B cell (primary cell): Measurements from ENCODE around the gene ADAMTSL1. TPM values are rescaled to one million over a fixed set of nuclear protein-coding genes. Genes with fewer than 3 reads are reported as not detected.

Experiments
- ATAC-seq: fragments of 200-7000 bp; cut with Tn5 transposase; one replicate; pipeline ENCODE4 v1.10.0; 2021; ENCODE audit warnings: low read depth, mild to moderate bottlenecking, moderate number of reproducible peaks, moderate library complexity
- CTCF ChIA-PET: fragments of 350-600 bp; sonication (Branson Sonifier 250); formaldehyde crosslinking; loops from one replicate; lab custom pipeline; 2021; ENCODE audit warnings: antibody characterized with exemption, inconsistent platforms; lab: Charles Lee
- POLR2A ChIA-PET: fragments of 350-600 bp; sonication (Branson Sonifier 250); formaldehyde crosslinking; loops from one replicate; lab custom pipeline; 2021; ENCODE audit warnings: antibody characterized with exemption; lab: Charles Lee
- DNase-seq: peaks from one replicate; pipeline ENCODE4 v3.0.0; 2013
- H2AFZ ChIP-seq: 2 replicates; pipeline ENCODE4 v1.6.1; 2012; ENCODE audit warnings: mild to moderate bottlenecking, low read depth, low read length; ENCODE audit not compliant: insufficient read depth, poor library complexity, severe bottlenecking
- H3K27ac ChIP-seq, 2 donors: 1 replicate in 1 of 2; 2 replicates in 1 of 2; pipeline ENCODE4 v1.5.1; 2012 to 2013; ENCODE audit warnings: low read length in 2 of 2, mild to moderate bottlenecking in 2 of 2, moderate library complexity in 1 of 2
- H3K27me3 ChIP-seq, 4 experiments: fragments of 200-600 bp in 1 of 4; sonication (generic) in 1 of 4; replicated peaks in 1 of 4; 1 replicate in 2 of 4; 2 replicates in 2 of 4; pipeline versions ENCODE4 v1.6.1 to v1.7.0; 2013 to 2016; ENCODE audit warnings: low read length in 3 of 4, mild to moderate bottlenecking in 2 of 4, mixed read lengths in 1 of 4, moderate library complexity in 1 of 4; ENCODE audit not compliant: insufficient read depth in 4 of 4, control insufficient read depth in 3 of 4; ENCODE audit errors: control extremely low read depth in 1 of 4
- H3K36me3 ChIP-seq, 2 experiments: replicated peaks in 1 of 2; 1 replicate in 1 of 2; 2 replicates in 1 of 2; pipeline versions ENCODE4 v1.6.1 to v1.7.1; 2013; ENCODE audit warnings: low read length in 1 of 2; ENCODE audit not compliant: insufficient read depth in 2 of 2, control insufficient read depth in 1 of 2; ENCODE audit errors: control extremely low read depth in 1 of 2, extremely low read depth in 1 of 2
- H3K4me1 ChIP-seq, 2 donors: fragments of 200-600 bp in 1 of 2; sonication (generic) in 1 of 2; 1 replicate in 1 of 2; 2 replicates in 1 of 2; pipeline versions ENCODE4 v1.5.1 to v1.6.1; 2013 to 2017; ENCODE audit warnings: low read length in 2 of 2; ENCODE audit not compliant: control insufficient read depth in 2 of 2, insufficient read depth in 2 of 2
- H3K4me2 ChIP-seq: replicated peaks from 2 replicates; pipeline ENCODE3; 2012; ENCODE audit warnings: mild to moderate bottlenecking, low read depth, low read length; ENCODE audit not compliant: poor library complexity, severe bottlenecking
- H3K4me3 ChIP-seq, 5 experiments: fragments of 200-600 bp in 1 of 5; sonication (generic) in 1 of 5; 1 replicate in 3 of 5; 2 replicates in 2 of 5; pipeline versions ENCODE4 v1.5.1 to v1.7.0; 2011 to 2016; ENCODE audit warnings: low read length in 4 of 5, mild to moderate bottlenecking in 4 of 5, low read depth in 2 of 5, control low read depth in 1 of 5, moderate library complexity in 1 of 5; ENCODE audit not compliant: insufficient read depth in 1 of 5; ENCODE audit errors: control extremely low read depth in 1 of 5, extremely low read depth in 1 of 5
- H3K79me2 ChIP-seq: fragments of 200-600 bp; sonication (generic); one replicate; pipeline ENCODE4 v1.6.0; 2016; ENCODE audit warnings: low read length; ENCODE audit not compliant: control insufficient read depth, insufficient read depth
- H3K9ac ChIP-seq: fragments of 200-600 bp; sonication (generic); 2 replicates; pipeline ENCODE4 v1.6.1; 2017; ENCODE audit warnings: mild to moderate bottlenecking, low read length, moderate library complexity
- H3K9me3 ChIP-seq, 3 donors: one replicate each; pipeline versions ENCODE4 v1.6.1 to v1.7.1; 2013; ENCODE audit warnings: low read length in 2 of 3; ENCODE audit not compliant: control insufficient read depth in 2 of 3, insufficient read depth in 1 of 3; ENCODE audit errors: control extremely low read depth in 1 of 3
- H4K20me1 ChIP-seq: 2 replicates; pipeline ENCODE4 v1.6.0; 2012; ENCODE audit warnings: mild to moderate bottlenecking, low read length; ENCODE audit not compliant: insufficient read depth, control insufficient read depth, poor library complexity, severe bottlenecking
- H3K27ac Mint-ChIP-seq: one replicate; pipeline ENCODE4 v1.8.0; 2021; ENCODE audit warnings: mixed read lengths
- H3K27me3 Mint-ChIP-seq: one replicate; pipeline ENCODE4 v1.8.0; 2021; ENCODE audit warnings: mixed read lengths
- H3K4me1 Mint-ChIP-seq: one replicate; pipeline ENCODE4 v1.8.0; 2021; ENCODE audit warnings: mixed read lengths
- H3K4me3 Mint-ChIP-seq: one replicate; pipeline ENCODE4 v1.8.0; 2021; ENCODE audit warnings: mixed read lengths
- H3K9me3 Mint-ChIP-seq: one replicate; pipeline ENCODE4 v1.8.0; 2022; ENCODE audit warnings: mixed read lengths; ENCODE audit not compliant: insufficient read depth
- CTCF ChIP-seq: fragments of 200-600 bp; IDR thresholded peaks from one replicate; pipeline ENCODE4 v1.8.0; 2022; ENCODE audit warnings: antibody characterized with exemption, mild to moderate bottlenecking
- EZH2 ChIP-seq: IDR thresholded peaks from 2 replicates; pipeline ENCODE4 v1.6.1; 2012; ENCODE audit warnings: borderline replicate concordance, low read depth, mild to moderate bottlenecking, moderate library complexity, low read length; ENCODE audit not compliant: insufficient read depth, poor library complexity, severe bottlenecking
- WGBS: methylation state at CpG from one replicate; pipeline ENCODE4 v1.1.5; 2013; ENCODE audit warnings: missing lambda C conversion rate; ENCODE audit not compliant: insufficient coverage; 5-methylcytosine and 5-hydroxymethylcytosine counted together
- intact Hi-C: fragments of 100-400 bp; cut with micrococcal nuclease; formaldehyde crosslinking; loops from one replicate; pipeline ENCODE4 v1.10.0; 2022
- polyA plus RNA-seq: library from polyadenylated mRNA; depleted of rRNA; stranded (reverse); fragments of >200 nt; gene quantifications from 2 replicates; pipeline ENCODE4 v1.2.3, GENCODE V29; 2012
- total RNA-seq, 2 donors: library from RNA; stranded (reverse); fragments of 120-200 nt in 1 of 2; gene quantifications; 1 replicate in 1 of 2; 2 replicates in 1 of 2; pipeline versions ENCODE4 v1.2.3 to v1.2.4, GENCODE V29; 2013 to 2022

Gene ADAMTSL1
- total and polyA plus RNA-seq, 2 donors (not counting 1 experiment from before 2014, with no cell fraction given) = not detected

- Histone ChIP-seq H3K9me3 (peaks cover 0 to 5% (median 0%) of the 10 kb centered on the region in 3 donors), H3K4me1 (no peaks in the 10 kb centered on the region), H4K20me1 (no peaks in the 10 kb centered on the region), H3K4me3 (no peak overlapping the region), H3K4me2 (no peak overlapping the region), H3K27me3 (no peaks in the 10 kb centered on the region), H3K36me3 (no peaks in the 10 kb centered on the region), H3K9ac (no peak overlapping the region), H3K79me2 (no peaks in the 10 kb centered on the region), H3K27ac (no peak overlapping the region), H2AFZ (no peak overlapping the region)
- ChIA-PET CTCF (no interaction called here), POLR2A (no interaction called here)
- 87% methylated on average over 5 of the region's 5 CpGs for WGBS
- Mint-ChIP-seq H3K9me3 (peaks cover 2% of the 10 kb centered on the region), H3K4me1 (no peaks in the 10 kb centered on the region), H3K4me3 (no peak overlapping the region), H3K27ac (no peak overlapping the region), H3K27me3 (peaks cover 13% of the 10 kb centered on the region)
- no peak for TF ChIP-seq CTCF
- no peak for TF ChIP-seq EZH2
- ATAC-seq = no peak
- no peak for DNase-seq
- intact Hi-C loops = no loop called here
Measured at GRCh38 chr9:18939943-18940342, 466.0 kb downstream of the ADAMTSL1 start.

- Histone ChIP-seq H3K36me3 (no peaks in the 10 kb centered on the region), H2AFZ (no peak overlapping the region), H3K4me1 (no peaks in the 10 kb centered on the region), H3K9ac (no peak overlapping the region), H3K9me3 (peaks cover 0 to 4% (median 0%) of the 10 kb centered on the region in 3 donors), H3K4me2 (no peak overlapping the region), H3K79me2 (no peaks in the 10 kb centered on the region), H3K27ac (no peak overlapping the region), H3K27me3 (no peaks in the 10 kb centered on the region), H4K20me1 (no peaks in the 10 kb centered on the region), H3K4me3 (no peak overlapping the region)
- Mint-ChIP-seq H3K9me3 (no peaks in the 10 kb centered on the region), H3K4me1 (no peaks in the 10 kb centered on the region), H3K4me3 (no peak overlapping the region), H3K27ac (no peak overlapping the region), H3K27me3 (peaks cover 12% of the 10 kb centered on the region)
- no peak for DNase-seq
- ChIA-PET CTCF (no interaction called here), POLR2A (no interaction called here)
- 94% methylated on average over 3 of the region's 8 CpGs for WGBS
- intact Hi-C loops = no loop called here
- TF ChIP-seq CTCF = no peak
- TF ChIP-seq EZH2 = no peak
- no peak for ATAC-seq
Measured at GRCh38 chr9:18941060-18941740, 467.2 kb downstream of the ADAMTSL1 start.
